ENCODE measurements around the gene LHFPL6.

LHFPL6 gene

GRCh38 chr13:39385621-39386231 is 217.3 kb downstream of the LHFPL6 start:
- no peak for DNase-seq (ENCODE audit: low read depth in 2 of 2)

GRCh38 chr13:39385154-39385553 is 217.8 kb downstream of the LHFPL6 start:
- no peak for DNase-seq (ENCODE audit: low read depth in 2 of 2)

GRCh38 chr13:39381456-39381855 is 221.5 kb downstream of the LHFPL6 start:
- no peak for DNase-seq (ENCODE audit: low read depth in 2 of 2)

DNA sequence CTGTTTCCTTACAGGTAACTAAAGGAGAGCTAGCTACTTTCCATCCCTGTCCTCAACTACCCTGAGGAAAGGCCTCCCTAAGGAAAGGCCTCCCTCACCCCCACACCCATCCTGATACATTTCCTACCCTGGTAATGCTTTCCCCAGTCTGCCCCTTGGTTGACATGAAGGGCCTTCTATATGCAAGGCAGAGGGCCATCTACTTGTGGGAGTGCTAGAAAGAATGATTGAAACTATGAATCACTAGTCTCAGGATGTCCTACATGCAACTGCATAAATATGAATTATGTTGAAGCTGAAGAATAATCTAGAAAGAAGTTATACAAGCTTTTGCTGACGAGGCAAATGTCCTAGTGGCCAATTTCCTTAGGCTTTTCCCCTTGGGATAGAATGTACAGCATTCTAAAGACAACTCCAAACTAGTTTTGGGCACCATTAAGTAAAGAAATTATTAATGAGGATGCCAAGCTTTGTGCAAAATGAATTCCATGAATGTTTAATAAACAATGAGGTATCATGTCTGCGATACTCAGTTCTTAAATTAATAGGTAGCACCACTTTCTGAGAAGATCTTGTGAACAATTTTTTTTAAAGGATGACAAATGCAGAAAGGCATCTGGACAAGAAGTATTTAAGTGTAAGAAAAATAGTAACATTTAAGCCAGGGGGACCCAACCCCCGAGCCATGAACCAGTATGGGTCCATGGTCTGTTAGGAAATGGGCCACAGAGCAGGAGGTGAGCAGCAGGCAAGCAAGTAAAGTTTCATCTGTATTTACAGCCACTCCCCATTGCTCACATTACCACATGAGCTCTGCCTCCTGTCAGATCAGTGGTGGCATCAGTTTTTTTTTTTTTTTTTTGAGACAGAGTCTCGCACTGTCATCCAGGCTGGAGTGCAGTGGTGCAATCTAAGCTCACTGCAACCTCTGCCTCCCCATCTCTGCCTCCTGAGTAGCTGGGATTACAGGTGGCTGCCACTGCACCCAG is 223.0 kb downstream of the LHFPL6 start:
- DNase-seq (ENCODE audit: low read depth in 2 of 2): no peak

- DNase-seq (ENCODE audit: low read depth in 2 of 2): no peak
Measured at GRCh38 chr13:39379118-39379517, 223.9 kb downstream of the LHFPL6 start.

- no peak for DNase-seq (ENCODE audit: low read depth in 2 of 2)
Measured at GRCh38 chr13:39378306-39378705, 224.7 kb downstream of the LHFPL6 start.

- DNase-seq (ENCODE audit: low read depth in 2 of 2): no peak
Measured at GRCh38 chr13:39377699-39378098, 225.3 kb downstream of the LHFPL6 start.

GRCh38 chr13:39376076-39376475 is 226.9 kb downstream of the LHFPL6 start:
- no peak for DNase-seq (ENCODE audit: low read depth in 2 of 2)

DNA sequence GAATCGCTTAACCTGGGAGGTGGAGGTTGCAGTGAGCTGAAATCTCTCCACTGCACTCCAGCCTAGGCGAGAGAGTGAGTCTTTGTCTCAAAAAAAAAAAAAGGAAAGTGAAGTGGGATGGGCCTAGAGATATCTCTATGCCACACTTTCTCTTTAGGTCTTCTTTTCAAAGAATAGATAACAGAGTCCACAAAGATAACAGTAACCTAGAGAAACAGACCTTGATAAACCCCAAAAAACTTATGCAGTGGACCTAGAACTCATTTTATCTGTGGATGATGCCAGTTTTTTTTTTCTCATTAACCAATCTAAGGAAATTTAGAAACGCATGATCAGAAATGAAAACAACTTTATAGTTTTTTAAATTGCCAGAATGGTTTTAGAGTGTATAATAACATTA is 227.4 kb downstream of the LHFPL6 start:
- DNase-seq (ENCODE audit: low read depth in 2 of 2): no peak

DNA sequence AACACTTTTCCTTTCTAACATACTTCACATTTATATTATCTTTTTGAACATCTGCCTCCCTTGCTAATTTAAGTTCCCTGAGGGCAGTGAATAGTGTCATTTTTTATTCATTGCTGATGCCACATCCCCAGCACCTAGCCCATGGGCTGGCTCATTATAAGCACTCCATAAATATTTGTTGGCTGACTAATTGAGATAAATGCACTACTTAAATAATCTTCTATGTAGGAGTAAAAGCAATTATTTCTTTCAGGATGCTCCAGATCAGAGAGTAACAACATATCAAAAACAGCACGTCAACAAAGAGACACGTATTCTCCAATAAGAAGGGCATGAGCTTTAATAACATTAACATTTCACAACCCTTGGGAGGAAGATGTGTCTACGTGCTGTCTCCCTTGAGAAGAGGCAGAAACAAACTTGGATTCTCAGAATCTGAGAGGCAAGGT is 228.2 kb downstream of the LHFPL6 start:
- no peak for DNase-seq (ENCODE audit: low read depth in 2 of 2)

GRCh38 chr13:39373145-39373544 is 229.8 kb downstream of the LHFPL6 start:
- DNase-seq (ENCODE audit: low read depth in 2 of 2): no peak

DNA sequence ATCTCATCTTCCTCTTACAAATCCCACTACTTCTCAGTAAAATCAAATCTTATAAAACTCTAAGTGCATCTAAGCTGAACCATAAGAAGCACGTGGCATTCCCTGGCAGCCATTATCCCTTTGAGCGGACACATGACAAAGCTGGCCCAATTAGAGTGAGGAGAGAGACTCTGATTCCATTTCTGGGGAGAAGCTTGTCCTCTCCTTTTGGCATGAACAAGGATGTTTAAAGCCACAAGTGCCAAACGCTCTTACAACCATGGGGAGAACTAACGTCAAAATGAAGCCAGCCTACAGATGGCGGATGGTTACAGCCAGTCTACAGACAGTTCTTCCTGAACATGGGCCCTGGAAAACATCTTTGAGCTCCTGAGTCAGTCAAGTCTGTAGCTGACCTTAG is 231.3 kb downstream of the LHFPL6 start:
- DNase-seq (ENCODE audit: low read depth in 2 of 2): no peak

DNA sequence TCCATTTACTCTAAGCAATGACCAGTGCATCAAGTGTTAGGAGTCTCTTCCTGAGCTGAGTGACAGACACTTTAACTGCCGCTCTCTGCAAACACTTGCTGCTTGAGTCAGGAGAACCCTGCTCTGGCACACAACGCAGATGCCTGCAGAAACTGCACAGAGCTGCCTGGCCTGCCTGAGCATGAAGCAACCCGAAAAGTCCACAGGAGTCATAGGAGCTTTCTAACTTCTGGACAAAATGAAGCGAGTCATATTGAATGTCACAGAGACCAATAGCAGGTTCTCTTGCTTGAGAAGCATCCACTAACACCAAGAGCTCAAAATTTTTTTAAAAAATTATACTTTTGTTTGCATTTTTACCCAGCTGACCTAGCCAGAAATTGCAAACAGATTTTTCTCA is 232.4 kb downstream of the LHFPL6 start:
- DNase-seq (ENCODE audit: low read depth in 2 of 2): no peak

- DNase-seq (ENCODE audit: low read depth in 2 of 2): no peak
Measured at GRCh38 chr13:39370048-39370447, 232.9 kb downstream of the LHFPL6 start.

DNA sequence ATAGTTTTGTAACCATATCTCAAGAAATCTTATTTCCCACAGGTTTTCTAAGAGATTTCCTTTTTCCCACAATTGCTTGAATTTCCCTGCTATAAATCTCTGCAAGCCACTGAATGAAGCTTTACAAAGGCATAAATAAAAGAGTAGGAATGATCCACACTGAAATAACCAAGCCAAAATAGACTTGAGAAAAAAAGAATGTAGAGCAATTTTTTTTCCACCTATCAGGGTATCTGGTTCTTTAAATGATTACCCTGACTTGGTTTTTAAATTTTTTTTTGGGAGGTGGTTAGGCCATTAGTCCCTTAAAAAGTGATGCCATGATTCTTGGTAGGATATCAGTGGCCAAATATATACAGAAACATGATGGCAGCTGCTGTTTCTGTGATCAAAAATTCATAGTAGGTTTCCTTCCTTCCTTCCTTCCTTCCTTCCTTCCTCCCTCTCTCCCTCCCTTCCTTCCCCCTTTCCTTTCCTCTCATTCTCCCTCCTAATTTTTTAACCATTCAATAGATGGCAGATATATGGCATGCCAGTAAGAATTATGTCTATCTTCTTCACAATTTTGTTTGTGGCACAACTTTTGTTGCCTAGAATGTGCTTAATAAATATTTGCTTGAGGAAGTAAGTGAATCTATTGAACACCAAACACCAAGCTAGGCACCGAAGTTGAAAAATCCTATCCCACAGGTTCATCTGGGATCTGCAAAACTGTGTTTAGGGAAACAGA is 233.7 kb downstream of the LHFPL6 start:
- DNase-seq (ENCODE audit: low read depth in 2 of 2): no peak

DNA sequence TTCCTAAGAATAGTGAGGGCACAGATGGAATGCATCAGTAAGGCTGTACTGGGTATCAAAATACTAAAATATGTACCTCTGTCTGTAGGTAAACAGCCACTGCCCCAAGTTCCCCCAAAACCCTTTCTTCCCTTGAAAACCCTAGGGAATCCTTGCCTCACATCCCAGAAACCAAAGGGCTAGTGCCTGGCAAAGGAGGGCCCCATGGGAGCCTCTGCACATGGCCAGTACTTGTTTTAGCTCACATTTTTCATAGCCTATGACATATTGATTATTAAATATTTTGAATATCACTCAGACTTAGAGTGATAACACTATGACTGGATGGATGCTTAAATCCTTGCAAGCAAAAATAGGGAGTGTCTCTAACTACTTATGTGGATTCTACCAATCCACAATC is 237.1 kb downstream of the LHFPL6 start:
- DNase-seq (ENCODE audit: low read depth in 2 of 2): no peak

DNA sequence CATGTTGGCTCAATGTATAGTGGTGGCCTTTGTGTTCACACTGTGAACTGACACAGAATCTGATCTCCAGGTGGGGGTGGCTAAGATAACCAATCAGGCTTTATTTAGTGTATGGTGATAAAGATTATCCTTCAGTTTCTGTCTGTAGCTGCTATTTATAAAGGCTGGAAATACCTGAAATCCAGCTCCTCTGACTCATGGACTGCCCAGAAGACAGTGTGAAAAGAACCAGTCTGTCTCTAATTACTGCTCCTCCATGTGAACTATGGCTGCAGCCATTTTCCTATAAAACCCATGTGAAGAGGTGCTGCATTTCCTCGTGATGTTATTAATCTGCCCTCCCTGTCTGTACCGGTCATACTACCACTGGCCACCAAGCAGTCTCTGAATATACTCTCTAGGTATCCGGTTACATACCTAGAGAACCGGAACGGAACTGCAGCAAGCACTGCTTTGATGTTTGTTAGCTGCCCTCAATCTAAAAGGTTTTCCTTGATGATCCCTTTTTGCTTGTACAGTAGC is 238.0 kb downstream of the LHFPL6 start:
- DNase-seq (ENCODE audit: low read depth in 2 of 2): no peak

GRCh38 chr13:39363382-39363772 is 239.6 kb downstream of the LHFPL6 start:
- no peak for DNase-seq (ENCODE audit: low read depth in 2 of 2)

DNA sequence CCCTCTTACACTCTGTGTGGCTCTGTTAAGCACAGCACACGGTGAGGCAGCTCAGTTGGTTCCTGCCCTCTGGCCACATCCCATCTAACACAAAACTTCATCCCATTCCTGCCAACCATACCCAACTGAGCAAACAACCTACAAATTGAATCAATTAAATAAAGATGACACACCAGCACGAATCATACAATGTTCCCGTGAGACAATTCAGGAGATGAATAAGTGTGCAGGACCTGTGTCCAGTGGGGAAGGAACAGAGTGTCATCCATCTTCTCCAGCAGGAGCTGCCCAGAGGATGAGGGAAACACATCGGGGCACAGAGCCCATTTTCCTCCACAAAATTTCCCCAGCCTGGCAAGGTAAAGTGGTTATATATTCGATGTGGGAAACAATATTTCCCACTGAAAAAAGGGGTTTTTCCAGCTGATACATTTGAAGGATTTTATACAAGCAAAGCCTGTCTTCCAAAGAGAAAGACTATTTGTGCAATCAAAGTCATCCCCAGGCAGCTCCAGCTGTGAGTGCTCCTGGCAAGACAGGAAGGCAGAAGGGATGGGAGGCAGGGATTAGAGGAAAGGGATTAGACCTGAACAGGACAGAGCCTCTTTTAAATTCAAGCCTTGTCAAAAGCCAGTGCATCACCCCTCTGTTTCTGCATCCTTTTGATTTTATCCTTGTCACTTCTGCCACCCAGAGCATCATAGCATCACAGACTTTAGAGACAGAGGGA is 240.2 kb downstream of the LHFPL6 start:
- no peak for DNase-seq (ENCODE audit: low read depth in 2 of 2)

DNA sequence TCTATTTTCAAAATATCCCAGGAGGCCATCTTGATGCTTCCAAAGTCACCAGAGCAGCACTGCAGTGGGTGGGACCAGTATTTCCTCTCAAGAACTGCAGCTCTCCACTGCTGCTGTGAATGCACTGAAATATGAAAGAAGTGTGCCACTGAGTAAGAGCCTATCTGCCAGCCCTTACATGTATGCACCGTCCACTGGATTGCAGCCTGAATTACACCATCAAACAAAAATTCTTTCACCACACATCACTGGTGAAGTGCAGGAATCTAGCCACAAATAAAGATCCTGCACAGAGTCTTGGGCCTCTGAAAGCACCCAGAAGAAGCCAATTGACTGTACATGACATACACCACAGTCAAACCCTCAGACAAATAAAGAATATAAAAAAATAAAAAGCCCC is 249.0 kb downstream of the LHFPL6 start:
- DNase-seq (ENCODE audit: low read depth in 2 of 2): no peak

- no peak for DNase-seq (ENCODE audit: low read depth in 2 of 2)
Measured at GRCh38 chr13:39350461-39350881, 252.5 kb downstream of the LHFPL6 start.
